RWPE2 (cell line): Measurements from ENCODE around the gene LVRN.

Experiments used
- ATAC-seq: fragments of 200-7000 bp; cut with Tn5 transposase; 3 replicates; pipeline ENCODE4 v1.9.1; 2021; ENCODE audit warnings: low read depth
- DNase-seq: peaks from one replicate; pipeline ENCODE4 v3.0.0-alpha.2; 2020; ENCODE audit warnings: low spot score
- H3K27ac ChIP-seq: fragments of 450-650 bp; 2 replicates; pipeline ENCODE4 v1.5.1; 2017; ENCODE audit warnings: mild to moderate bottlenecking; ENCODE audit not compliant: poor library complexity, severe bottlenecking
- H3K27me3 ChIP-seq: fragments of 250-450 bp; sonication (Bioruptor Pico); 2 replicates; pipeline ENCODE4 v1.5.1; 2021; ENCODE audit warnings: mild to moderate bottlenecking, moderate library complexity; ENCODE audit not compliant: insufficient read depth, poor library complexity, severe bottlenecking
- H3K36me3 ChIP-seq: fragments of 250-450 bp; sonication (Bioruptor Pico); 2 replicates; pipeline ENCODE4 v1.5.1; 2020; ENCODE audit warnings: low read depth, mild to moderate bottlenecking, moderate library complexity
- H3K4me1 ChIP-seq: fragments of 250-450 bp; sonication (Bioruptor Pico); 2 replicates; pipeline ENCODE4 v1.5.1; 2021; ENCODE audit warnings: mild to moderate bottlenecking, moderate library complexity; ENCODE audit not compliant: insufficient read depth, poor library complexity, severe bottlenecking
- H3K4me3 ChIP-seq: fragments of 250-450 bp; sonication (Bioruptor Pico); 2 replicates; pipeline ENCODE4 v1.5.1; 2021; ENCODE audit warnings: mild to moderate bottlenecking, moderate library complexity; ENCODE audit not compliant: severe bottlenecking
- H3K9me3 ChIP-seq: fragments of 250-450 bp; sonication (Bioruptor Pico); 2 replicates; pipeline ENCODE4 v1.5.1; 2021; ENCODE audit warnings: mild to moderate bottlenecking, moderate library complexity; ENCODE audit not compliant: severe bottlenecking
- CTCF ChIP-seq: fragments of 450-650 bp; IDR thresholded peaks from one replicate; pipeline ENCODE4 v1.5.1; 2017; ENCODE audit warnings: mild to moderate bottlenecking, moderate library complexity; ENCODE audit not compliant: poor library complexity, severe bottlenecking

LVRN gene

GRCh38 chr5:116013936-116014335, 51.7 kb downstream of the LVRN start:
- Histone ChIP-seq H3K36me3 (no peaks in the 10 kb centered on the region), H3K27me3 (no peaks in the 10 kb centered on the region), H3K9me3 (no peaks in the 10 kb centered on the region), H3K27ac (no peak overlapping the region), H3K4me3 (no peak overlapping the region), H3K4me1 (no peaks in the 10 kb centered on the region)
- TF ChIP-seq CTCF, result no peak
- DNase-seq (no peak), ATAC-seq (no peak)

GRCh38 chr5:116023619-116024018, 61.3 kb downstream of the LVRN start:
- no peak overlapping the region for H3K4me3 ChIP-seq
- no peak for TF ChIP-seq CTCF
- no peak for ATAC-seq

GRCh38 chr5:116025866-116026265, 63.6 kb downstream of the LVRN start:
- no peak for ATAC-seq
- no peak for TF ChIP-seq CTCF
- Histone ChIP-seq H3K36me3 (no peaks in the 10 kb centered on the region), H3K27ac (no peak overlapping the region), H3K4me1 (no peaks in the 10 kb centered on the region), H3K4me3 (no peak overlapping the region), H3K9me3 (no peaks in the 10 kb centered on the region), H3K27me3 (no peaks in the 10 kb centered on the region)
- DNase-seq, result no peak

More at GRCh38 chr5:116023619-116024018, 61.3 kb downstream of the LVRN start:
- Histone ChIP-seq H3K4me1 (no peaks in the 10 kb centered on the region), H3K9me3 (no peaks in the 10 kb centered on the region), H3K27ac (no peak overlapping the region), H3K36me3 (no peaks in the 10 kb centered on the region), H3K27me3 (no peaks in the 10 kb centered on the region)
- no peak for DNase-seq

GRCh38 chr5:116032094-116032517, 69.8 kb downstream of the LVRN start, which contains the start of gene ARL14EPL:
Gene ARL14EPL, plus strand, starts transcription at chr5:116032472. Its CDS starts 18,994 bp downstream, at chr5:116051466.
- Histone ChIP-seq H3K27ac (no peak within 1 kb of the TSS), H3K4me3 (no peak within 1 kb of the TSS)
- peak; percentile 96 for ATAC-seq

More at GRCh38 chr5:116032094-116032517, 69.8 kb downstream of the LVRN start, which contains the start of gene ARL14EPL:
- peak; percentile 45 for TF ChIP-seq CTCF
- Histone ChIP-seq H3K27me3 (no peaks in the 10 kb centered on the region), H3K9me3 (no peaks in the 10 kb centered on the region), H3K4me1 (peaks cover 6% of the 10 kb centered on the region), H3K36me3 (no peaks in the 10 kb centered on the region)
- no peak for DNase-seq
